Measurements from ENCODE around the gene LTV1. TPM values are rescaled to one million over a fixed set of nuclear protein-coding genes. Genes with fewer than 3 reads are reported as not detected.

Gene LTV1
- total and polyA plus RNA-seq, 2 of the 4 experiments (the other 2 are of a cell fraction) = 11.1 to 19.0 TPM

DNA sequence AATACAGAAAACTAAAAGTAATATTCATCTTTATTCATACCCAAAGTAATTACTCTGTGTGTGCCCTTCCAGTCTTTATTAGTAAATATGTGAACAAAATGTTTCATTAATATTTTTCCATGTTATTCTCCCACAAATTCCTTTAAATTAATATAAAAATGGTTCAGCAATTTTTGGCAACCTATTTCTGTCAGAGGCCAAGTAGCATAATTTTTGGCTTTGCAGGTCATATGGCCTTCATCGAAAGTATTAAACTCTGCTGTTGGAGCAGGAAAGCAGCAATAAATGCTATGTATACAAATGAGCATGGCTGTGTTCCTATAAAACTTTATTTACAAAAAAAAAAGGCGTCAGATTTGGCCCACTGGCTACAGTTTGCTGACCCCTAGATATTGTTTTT lies 37.3 kb downstream of the LTV1 start:
- no peak overlapping the region for H2AFZ ChIP-seq (replicated peaks; ENCODE audit: low read length, poor library complexity)
- in situ Hi-C loops (cut with MboI; ENCODE audit: low sequenced_read_pairs) (no loop called here), dilution Hi-C loops (cut with HindIII; ENCODE audit: low sequenced_read_pairs, unreplicated experiment) (no loop called here), intact Hi-C loops (cut with micrococcal nuclease) (no loop called here)
- H3K23ac ChIP-seq (ENCODE audit: low read depth, low read length) = no peak overlapping the region
- H3K9me3 ChIP-seq (ENCODE audit: control insufficient read depth, insufficient read depth, low read length) = peaks cover 2% of the 10 kb centered on the region; the same call in 1 of the 2 replicates
- no peak overlapping the region for H2BK120ac ChIP-seq (ENCODE audit: low read depth, low read length)
- BruUV-seq (replicated peaks) = no TSS peak
- no peak overlapping the region for H3K27ac ChIP-seq (ENCODE audit: insufficient read depth, low read length)
- H3K4me2 ChIP-seq (ENCODE audit: low read depth, low read length) = no peak overlapping the region
- no peak overlapping the region for H2BK15ac ChIP-seq (ENCODE audit: low read depth, low read length)
- DNase-seq (no peak), ATAC-seq (ENCODE audit: low read depth) (no peak)
- no peak overlapping the region for H2BK20ac ChIP-seq (ENCODE audit: low read depth, low read length)
- no peak overlapping the region for H4K8ac ChIP-seq (ENCODE audit: low read depth in 2 of 2, low read length in 2 of 2)
- no peaks in the 10 kb centered on the region for H3K36me3 ChIP-seq (ENCODE audit: control insufficient read depth, insufficient read depth, low read length)
- no peak overlapping the region for H2BK5ac ChIP-seq (ENCODE audit: low read depth, low read length, poor library complexity, severe bottlenecking)
- H3K4ac ChIP-seq (ENCODE audit: low read depth, low read length) = no peak overlapping the region
- H3K9me1 ChIP-seq (ENCODE audit: insufficient read depth, low read length) = no peaks in the 10 kb centered on the region
- no peaks in the 10 kb centered on the region for H3K79me1 ChIP-seq (ENCODE audit: low read depth in 1 of 2, low read length in 2 of 2)
- H3K4me3 ChIP-seq (ENCODE audit: insufficient read depth, low read depth, low read length) = no peak overlapping the region
- no peak overlapping the region for H3K9ac ChIP-seq (ENCODE audit: low read depth, low read length)
- H4K5ac ChIP-seq (ENCODE audit: low read depth, low read length) = no peak overlapping the region
- no peak overlapping the region for H3K14ac ChIP-seq (replicated peaks; ENCODE audit: low read depth, low read length)
- no peak overlapping the region for H2AK9ac ChIP-seq (replicated peaks; ENCODE audit: low read depth, low read length, poor library complexity)
- TF ChIP-seq FOS (IDR thresholded peaks at IDR 0.05; ENCODE audit: low read depth, low read length) (no peak), CHD1 (IDR thresholded peaks at IDR 0.05; ENCODE audit: low read depth, low read length) (no peak), RAD21 (IDR thresholded peaks at IDR 0.05; ENCODE audit: low read length) (no peak), USF2 (IDR thresholded peaks at IDR 0.05; ENCODE audit: low read depth, low read length) (no peak), CEBPB (IDR thresholded peaks at IDR 0.05; ENCODE audit: low read depth, low read length) (no peak), BHLHE40 (IDR thresholded peaks at IDR 0.05; ENCODE audit: low read depth, low read length) (no peak)
- TF ChIP-seq, protein P1, sequence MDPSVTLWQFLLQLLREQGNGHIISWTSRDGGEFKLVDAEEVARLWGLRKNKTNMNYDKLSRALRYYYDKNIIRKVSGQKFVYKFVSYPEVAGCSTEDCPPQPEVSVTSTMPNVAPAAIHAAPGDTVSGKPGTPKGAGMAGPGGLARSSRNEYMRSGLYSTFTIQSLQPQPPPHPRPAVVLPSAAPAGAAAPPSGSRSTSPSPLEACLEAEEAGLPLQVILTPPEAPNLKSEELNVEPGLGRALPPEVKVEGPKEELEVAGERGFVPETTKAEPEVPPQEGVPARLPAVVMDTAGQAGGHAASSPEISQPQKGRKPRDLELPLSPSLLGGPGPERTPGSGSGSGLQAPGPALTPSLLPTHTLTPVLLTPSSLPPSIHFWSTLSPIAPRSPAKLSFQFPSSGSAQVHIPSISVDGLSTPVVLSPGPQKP (IDR thresholded peaks at IDR 0.05; ENCODE audit: borderline replicate concordance, low read depth, low read length) = no peak
- H4K91ac ChIP-seq (ENCODE audit: insufficient read depth, low read depth, low read length) = no peak overlapping the region
- ChIA-PET CTCF (no interaction called here), POLR2A (ENCODE audit: unreplicated experiment) (no interaction called here)
- no peak overlapping the region for H3K56ac ChIP-seq (ENCODE audit: extremely low read depth, insufficient read depth, low read length)
- no peak overlapping the region for H2AK5ac ChIP-seq (ENCODE audit: low read depth, low read length)
- no peaks in the 10 kb centered on the region for H4K20me1 ChIP-seq (ENCODE audit: insufficient read depth, low read length)
- WGBS, 2 experiments (ENCODE audit: extremely low coverage in 2 of 2, insufficient read length in 1 of 2) = no CpG with 5 or more reads among the region's 2 CpGs
- H3K27me3 ChIP-seq (ENCODE audit: control insufficient read depth, insufficient read depth, low read length) = no peaks in the 10 kb centered on the region
- H3K18ac ChIP-seq (ENCODE audit: low read depth, low read length) = no peak overlapping the region
- no peaks in the 10 kb centered on the region for H3K4me1 ChIP-seq (ENCODE audit: control insufficient read depth, insufficient read depth, low read length)

All from IMR-90 (cell line).